H4 (cell line): ENCODE results near the gene TMEM185B. TPM values are rescaled to one million over a fixed set of nuclear protein-coding genes. Genes with fewer than 3 reads are reported as not detected.

Experiments
- DNase-seq: peaks from one replicate; pipeline ENCODE4 v3.0.0-alpha.2; 2015; ENCODE audit warnings: low spot score
- total RNA-seq: library from RNA; depleted of rRNA; stranded (reverse); fragments of >200 nt; shearing (Covaris generic); gene quantifications from 2 replicates; pipeline ENCODE4 v1.2.3, GENCODE V29; 2014

Gene TMEM185B
- total RNA-seq, 1 experiment from 2014 or later, result 39.3 TPM

DNA sequence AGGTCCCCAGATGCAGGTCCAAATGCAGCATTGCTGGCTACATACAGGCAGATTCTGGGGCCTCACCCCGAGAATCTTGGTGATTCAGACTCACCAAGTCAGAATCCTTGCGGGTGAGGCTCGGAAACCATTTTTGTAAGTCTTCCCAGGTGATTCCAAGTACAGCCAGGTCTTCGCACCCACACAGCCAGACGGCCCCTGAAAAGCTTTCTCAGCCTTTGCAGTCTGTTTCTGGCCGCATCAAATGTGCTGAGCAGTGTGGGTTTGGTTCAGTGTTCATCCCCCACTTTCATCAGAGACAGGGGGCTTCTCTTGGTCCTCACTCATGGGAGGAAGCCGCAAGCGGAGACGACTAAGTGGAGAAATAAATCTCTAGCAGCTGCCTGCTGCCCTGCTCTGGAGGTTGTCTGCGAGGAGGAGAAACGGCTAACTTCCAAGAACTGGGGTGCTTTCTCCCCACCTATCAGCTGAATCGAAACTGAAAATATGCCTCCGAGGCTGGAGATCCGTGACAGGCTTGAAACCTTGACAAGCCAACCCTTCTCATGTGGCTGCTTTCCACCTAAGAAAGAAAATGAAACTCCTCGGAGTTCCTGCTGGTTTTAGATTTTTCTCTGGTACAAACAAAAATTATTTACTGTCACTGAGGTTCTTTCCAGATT is 8.9 kb upstream of the TMEM185B start:
- no peak for DNase-seq

DNA sequence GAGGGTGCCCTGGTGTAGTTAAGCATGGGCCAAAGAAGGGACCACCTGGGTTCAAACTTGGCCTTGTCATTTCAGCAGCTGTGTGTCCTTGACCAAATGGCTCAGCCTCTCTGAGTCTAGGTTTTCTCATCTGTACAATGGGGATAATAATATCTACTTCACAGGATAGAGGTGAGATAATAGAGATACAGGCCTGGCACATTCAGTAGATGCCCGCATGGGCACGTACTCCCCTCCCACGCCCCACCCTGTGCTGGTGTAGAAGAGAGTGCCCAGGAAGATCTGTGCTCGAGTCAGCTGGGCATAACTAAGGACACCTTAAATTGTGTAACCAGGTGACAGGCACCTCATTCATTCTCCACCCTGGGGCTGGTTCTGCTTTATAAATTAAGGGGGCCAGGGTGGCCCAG is 8.4 kb upstream of the TMEM185B start:
- no peak for DNase-seq

DNA sequence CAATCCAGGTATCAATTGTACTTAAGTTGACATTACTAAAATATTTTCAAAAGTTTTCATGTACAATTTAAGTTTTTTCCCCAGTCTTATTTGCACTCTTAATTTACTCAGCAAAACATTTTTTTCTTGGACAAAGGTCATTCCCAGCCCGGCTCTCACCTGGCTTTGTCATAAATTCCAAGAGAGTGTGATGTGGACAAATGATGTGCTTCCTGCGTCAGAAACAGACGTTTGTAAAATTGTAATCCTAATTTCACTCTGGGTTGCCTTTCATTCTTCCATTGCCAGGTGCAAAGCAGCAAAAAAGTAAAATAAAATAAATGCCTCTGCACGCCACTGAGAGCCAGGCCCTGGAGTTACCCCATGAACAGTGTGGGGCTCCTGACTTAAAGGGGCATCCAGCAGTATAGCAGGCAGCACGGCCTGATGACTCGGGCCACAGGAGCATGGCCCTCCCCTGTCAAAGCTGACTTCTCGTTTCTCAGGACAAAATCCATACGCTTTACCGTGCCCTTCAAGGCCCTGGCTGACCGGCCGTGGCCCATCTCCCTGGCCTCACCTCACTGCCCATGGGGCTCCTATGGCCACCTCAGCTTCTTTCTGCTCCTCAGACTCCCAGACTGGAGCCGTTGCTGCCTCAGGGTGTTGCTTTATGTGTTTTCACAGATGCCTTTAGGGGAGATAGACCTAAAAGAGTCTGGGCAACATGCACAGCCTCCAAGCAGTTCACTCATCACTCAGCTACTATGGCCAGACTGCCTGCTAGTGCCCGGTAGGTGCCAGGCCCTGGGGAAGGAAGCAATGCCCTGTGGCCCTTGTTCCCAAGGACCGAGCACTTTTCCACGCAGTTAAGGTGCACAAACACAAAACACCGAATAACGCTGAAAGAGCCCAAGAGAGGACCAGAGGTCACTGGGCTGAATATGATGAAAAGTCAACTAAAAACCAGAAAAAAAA is 7.6 kb upstream of the TMEM185B start:
- no peak for DNase-seq

DNA sequence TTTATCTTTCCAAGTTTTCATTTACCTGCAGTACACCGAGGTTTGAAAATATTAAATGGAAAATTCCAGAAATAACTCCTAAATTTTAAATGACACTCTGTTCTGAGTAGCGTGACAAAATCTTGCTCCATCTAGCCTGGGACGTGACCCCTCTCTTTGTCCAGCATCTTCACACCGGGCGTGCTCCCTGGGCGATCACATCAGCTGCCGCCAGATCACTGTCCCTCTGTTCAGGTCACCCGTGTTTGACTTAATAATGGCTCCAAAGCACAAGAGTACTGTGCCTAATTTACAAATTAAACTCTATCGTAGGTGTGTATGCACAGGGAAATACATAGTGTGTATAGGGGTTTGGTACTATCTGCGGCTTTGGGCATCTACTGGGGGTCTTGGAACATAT is 6.1 kb upstream of the TMEM185B start:
- no peak for DNase-seq

DNA sequence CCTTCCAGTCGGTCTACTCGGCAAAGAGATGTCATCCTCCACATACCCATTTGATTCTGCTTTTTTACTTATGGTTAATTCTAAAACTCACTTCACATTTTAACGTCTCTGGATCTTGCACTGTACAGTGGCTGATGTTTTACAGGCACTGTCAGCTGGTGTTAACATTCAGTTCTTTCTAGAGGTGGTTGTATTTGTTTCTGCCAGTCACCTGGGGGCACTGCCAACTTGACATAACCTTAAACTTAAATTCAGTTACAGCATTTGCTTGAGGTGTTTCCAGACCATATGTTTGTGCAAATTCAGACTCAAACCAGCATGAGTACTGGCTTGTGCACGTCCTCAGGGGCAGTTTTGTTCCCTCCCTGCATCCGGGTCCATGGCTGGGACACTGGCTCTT is 5.3 kb upstream of the TMEM185B start:
- no peak for DNase-seq

DNA sequence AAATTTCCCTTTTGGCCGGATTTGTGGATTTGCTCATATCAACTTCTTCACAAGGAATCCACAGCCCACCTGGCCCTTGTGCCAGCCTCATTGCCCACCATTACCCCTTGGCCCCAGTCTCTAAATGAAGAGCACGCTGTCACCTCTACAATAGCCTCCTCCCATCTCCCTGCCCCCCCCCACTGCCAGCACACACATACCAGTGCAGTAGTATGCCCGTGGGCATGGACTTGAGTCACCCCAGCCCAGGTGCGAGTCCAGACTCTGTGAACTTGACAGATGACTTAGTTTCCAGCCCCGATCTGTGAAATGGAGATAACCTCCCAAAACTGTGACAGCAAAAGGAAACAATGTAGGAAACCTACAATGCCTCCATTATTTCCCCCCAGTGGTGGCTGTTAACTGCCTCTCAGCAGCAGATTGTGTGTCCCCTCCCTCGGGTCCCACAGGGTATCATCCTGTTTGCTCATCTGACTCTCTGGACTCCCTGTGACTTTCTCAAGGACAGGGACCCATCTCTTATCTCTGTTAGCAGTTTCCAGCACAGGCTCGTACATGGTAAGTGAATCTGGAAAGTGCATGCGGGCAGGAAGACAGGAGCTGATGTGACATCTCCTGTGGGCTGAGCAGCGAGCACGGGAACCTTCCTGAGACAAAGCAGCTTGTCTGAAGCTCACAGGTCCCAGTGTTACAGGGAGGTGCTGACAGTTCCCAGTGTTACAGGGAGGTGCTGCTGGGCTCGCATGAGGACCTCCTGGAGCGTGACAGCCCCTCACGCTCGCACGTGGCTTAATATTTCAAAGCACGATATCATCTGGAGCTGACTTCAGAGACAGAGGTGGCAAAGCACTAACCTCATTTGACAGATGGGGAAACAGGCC is 4.2 kb upstream of the TMEM185B start:
- DNase-seq, result no peak

DNA sequence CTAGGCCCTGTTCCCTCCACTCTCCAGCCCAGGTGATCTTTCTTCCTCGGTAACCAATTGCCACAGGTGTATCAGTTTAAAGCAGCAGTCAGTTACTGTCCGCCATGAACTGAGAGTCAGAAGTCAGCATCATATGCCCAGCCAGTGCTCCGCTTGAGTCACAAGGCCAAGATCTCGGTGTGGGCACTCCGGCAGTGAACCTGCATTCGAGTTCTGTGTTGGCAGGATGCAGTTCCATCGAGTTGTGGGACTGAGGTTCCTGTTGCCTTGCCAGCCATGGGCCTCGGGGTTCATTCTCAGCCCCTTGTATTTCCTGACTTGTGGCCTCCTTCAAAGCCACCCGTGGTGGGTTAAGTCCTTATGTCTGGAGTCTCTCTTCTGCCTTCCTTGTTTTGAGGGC is 3.1 kb upstream of the TMEM185B start:
- no peak for DNase-seq

DNA sequence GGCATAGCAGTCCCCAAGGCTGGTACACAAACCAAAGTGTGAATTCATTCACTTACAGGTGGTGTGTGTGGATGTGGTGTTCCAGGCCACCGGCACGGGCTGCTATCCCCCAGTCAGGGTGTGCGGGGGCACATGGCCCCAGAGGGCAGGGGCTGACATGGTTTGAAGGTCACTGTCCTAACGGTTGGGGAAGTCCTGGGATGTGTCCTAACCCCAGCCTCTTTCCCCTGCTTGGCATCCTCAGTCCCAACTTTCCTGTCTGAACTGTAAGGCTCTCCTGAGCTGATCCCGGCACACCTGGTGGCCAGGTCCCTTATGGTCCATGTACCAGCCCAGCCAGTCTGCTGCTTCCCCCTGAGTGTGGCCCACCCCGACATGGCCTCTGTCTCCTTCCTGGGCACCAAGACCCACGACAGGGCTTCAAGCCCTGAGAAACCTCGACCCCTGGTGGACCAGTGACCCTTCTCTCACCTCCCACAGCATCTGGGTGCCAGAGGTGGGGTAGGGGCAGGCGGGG is 2.4 kb upstream of the TMEM185B start:
- DNase-seq, result no peak

DNA sequence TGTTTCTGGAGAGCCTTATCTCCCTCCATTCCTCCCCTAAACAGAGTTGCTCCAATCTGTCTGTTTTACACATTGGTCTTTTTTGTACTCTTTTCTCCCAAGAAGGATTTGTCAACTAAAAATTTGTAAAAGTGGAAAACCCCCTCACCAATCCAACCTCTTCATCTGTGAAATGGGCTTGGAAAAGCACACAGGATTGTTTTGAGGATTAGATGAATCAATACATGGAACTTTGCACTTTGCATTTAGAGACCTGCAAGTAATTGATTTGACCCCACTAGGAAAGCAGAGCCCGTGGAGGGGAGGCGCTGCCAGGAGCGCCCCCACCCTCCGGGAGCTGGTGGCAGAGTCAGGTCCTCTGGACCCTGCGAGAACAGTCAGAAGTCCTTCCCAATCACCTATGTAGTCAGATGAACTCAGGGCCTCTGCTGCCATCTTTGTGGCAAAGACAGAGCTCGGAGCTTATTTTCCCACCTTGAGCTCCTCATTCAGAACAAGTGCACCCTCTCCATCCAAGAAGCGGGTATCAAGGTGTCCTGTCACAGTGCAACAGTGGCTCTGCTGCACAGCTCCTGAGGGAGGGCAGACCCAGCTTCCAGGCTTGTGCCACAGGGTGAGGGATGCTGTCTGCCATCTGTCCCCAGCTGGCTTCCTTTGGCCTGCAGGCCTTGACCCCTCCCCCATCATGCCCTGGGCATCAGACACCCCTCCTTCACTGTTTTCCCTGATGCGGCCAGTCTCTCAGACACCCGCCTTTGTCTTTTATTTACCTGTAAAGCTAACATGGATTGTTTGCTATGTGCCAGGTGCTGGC is 1.7 kb upstream of the TMEM185B start:
- no peak for DNase-seq

DNA sequence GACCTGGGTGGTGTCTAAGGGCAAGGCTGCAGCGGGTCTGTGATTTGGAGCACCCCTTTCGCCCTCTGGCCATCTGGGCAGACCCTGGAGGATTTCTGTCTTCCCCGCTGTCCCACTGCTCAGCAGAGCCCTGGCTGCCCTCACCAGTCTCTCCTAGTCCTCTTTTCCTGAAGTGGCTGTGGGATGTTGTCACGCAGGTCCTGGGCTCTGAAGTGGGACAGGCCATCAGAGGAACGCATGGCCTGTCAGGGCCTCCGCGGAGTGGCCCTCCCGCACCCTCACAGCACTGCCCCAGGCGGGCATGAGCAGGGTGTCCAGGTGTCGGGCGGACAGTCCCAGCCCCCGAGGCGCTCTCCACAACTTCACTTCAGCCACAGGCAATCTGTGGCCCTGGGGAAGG is 1.1 kb upstream of the TMEM185B start:
- DNase-seq, result no peak

DNA sequence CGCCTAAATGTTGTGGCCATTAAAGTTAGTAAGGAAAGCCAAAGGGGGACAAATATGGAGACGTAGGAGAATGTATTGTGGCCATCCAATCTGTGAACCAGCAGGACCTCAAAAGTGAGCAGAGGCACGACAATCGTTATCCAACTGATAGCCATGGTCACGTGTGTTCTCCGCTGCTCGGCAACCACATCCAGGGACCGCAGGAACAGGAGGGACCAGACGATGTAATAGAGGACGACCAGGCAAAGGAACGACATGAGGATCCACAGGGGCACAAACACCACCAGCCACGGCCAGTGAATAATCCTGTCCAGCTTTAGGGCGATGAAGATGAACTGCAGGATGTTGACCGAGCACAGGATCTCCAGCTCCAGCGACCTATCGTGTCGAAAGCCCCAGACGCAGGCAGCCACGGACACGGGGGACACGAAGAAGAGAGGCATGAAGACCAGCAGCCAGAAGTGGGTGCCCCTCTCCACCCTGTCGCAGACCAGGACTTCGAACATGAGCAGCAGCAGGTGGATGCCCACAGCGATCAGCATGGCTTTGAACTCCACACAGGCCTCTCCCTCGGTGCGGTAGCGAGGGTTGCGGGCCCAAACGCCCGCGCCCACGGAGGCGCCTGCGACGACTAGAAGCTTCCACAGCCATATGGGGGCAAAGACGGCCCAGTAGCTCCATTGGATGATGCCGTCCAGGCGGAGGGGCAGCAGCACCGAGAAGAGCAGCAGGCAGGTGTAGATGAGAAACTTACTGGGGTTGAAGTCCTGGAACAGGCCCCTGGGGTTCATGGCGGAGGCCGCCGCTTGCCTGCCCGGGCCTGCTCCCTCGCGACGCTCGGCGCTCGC is 790 bp downstream of the TMEM185B start:
- DNase-seq, result no peak

DNA sequence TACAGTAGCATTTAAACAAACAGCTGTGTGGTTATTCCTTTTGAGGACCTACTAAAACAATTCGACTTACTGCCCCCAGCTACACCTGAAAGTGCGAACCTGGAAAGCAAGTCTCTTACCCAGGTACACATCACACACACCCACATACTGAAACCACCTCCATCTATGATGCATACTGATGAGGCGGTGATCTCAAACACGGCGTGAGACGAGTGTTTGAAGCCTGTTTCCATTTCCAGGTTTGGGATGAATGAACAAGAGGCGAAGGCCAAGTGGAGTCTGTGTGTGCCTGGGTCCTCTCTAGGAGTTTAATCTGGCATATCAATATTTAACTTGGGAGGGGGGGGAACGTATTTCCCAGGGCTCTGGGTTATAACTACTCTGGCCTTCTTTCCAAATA is 1.6 kb downstream of the TMEM185B start:
- no peak for DNase-seq

DNA sequence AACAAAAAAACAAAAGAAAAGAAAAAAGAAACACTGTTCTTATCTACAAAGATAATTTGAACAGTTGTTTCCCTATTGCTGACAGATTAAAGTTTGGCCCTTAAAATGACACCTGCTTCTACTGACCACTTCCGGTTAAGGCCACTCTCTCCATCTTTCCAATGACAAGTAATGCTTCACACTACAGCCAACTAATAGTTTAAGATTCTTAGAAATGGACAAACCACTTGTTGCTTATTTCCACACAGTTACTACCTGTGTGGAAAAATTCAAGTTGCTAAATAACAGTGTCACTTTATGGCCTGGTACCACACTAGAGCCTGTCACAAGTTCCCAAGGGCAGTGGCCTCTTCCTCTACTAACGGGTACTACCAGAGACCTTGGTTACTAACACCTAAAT is 2.4 kb downstream of the TMEM185B start:
- no peak for DNase-seq

DNA sequence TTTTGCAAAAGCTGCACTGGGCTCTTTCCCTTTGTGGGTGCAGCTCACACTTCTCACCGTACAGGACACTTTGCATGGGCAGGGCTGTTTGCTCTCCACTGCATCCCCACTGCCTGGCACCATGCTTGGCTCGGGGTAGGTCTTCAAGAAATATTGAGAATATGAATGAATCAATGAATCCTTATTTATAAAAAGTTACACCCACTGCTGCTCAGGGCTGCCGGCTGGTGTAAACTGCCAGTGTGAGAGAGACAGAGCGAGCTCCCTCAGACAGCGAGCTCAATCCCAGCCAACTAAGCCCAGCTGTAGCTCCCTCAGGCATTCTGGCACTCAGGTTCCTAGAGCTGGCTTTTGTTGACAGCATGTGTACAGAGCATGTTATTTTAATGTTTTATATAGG is 3.4 kb downstream of the TMEM185B start:
- DNase-seq, result no peak

DNA sequence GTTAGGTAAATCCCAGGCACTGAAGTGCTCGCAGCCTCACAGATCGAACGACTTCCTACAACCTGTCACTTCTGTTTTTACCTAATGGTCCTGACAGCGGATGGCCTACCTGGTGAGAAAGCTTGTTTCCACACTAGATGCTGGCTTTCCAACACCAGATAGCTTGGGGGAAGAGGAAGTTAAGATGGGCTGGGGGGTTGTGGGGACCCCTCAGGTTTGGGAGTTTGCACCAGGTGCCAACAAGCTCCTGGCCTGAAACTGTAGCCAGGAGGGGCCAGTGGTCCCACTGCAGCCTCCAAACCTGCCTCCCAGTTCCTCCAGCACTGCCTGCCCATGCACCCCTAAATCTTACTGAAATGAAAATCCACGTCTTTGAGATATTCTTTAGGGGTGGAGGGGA is 3.9 kb downstream of the TMEM185B start:
- no peak for DNase-seq

DNA sequence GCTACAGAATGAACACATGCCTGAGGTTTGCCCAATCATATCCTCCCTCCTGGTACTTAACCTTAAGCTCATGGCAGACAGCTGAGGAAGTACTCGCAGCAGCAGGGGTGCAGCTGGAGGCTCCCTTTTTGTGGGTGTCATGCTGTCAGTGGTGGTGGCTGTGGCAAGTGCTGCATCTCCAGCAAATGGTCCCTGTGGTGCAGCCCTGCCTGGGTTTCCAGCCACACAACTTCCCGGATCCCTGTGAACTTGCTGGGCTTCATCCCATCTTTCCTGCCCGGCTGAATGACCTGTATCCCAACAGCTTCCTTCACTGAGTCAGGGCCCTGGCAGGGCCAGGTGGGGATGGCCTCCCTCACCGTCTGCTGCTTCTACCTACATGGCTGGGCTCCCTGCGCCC is 5.0 kb downstream of the TMEM185B start:
- DNase-seq, result no peak

DNA sequence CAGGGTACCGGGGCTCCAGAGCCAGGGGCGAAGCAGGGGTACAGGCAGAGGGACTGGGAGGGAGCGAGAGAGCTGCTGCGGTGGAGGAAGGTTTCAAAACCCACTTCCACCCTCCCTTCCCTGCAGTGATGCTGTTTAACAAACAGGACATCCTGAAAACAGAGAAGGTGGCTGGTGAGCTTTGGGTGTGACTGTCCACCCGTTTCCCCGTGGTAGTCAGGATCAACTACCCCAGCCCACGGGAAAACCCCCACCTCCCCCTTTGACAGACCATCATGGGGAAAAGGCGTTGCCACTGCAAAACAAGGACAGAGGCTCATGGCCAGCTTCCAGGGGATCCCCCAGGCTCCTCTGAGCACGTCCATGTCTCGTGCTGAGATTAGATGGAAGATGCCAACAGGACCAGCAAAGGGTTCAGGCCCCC is 12.9 kb downstream of the TMEM185B start:
- no peak for DNase-seq

DNA sequence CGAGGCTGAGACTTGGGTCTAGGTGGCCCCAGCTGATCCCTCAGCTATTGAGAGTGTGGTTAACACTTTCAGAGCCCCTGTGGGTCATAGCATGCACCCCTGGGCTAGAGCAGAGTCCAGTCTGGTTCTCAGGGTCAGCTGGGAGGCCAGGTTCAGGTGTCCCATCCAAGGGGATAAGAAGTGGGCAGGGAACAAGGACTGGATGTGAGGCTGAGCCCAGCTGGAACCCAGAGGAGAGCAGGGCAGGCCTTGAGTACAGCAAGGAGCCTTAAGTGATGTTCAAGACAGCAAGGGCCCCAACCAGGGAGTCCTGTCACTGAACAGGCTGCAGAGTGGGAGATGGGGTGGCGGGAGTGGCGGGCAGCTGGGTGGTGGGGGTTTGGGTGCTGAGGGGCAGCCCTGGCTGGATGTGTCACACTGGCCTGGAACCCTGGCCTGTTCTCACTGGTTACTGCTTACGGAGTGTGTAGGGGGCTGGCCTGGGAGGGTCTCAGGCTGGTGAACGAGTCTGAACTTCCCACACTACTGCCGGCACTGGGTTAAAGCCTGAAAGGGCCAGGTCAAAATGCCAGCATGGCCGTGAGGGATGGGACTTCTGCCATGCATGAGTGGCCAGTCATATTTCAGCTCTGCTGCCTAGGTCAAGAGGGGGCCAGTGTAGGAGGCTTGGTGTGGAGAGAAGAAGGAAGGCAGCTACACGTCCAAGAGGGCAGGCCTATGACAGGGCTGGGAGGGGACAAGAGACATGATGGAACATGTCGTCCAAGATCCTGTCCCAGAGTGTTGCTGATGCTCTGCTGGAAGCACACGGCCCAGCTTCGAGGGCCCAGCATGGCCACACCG is 13.6 kb downstream of the TMEM185B start:
- DNase-seq, result no peak
